ENCODE results near the gene METTL24.
"Not testable (repeated sequence)": the region's sequence is repeated elsewhere in the genome, so short reads cannot be mapped to it uniquely, and the experiment has no call there.

The METTL24 gene

GRCh38 chr6:110315207-110315868 lies 42.8 kb downstream of the METTL24 start:
- no peak for DNase-seq (ENCODE audit: low read depth)

- no peak for DNase-seq (ENCODE audit: low read depth)
Measured at GRCh38 chr6:110310861-110311446, 47.2 kb downstream of the METTL24 start.

GRCh38 chr6:110309432-110309831 lies 48.7 kb downstream of the METTL24 start:
- DNase-seq (ENCODE audit: low read depth), result not testable (repeated sequence)

- no peak for DNase-seq (ENCODE audit: low read depth)
Measured at GRCh38 chr6:110307368-110307767, 50.8 kb downstream of the METTL24 start.

GRCh38 chr6:110305832-110306231 lies 52.3 kb downstream of the METTL24 start:
- not testable (repeated sequence) for DNase-seq (ENCODE audit: low read depth)

GRCh38 chr6:110303692-110304091 lies 54.5 kb downstream of the METTL24 start:
- not testable (repeated sequence) for DNase-seq (ENCODE audit: low read depth)

- no peak for DNase-seq (ENCODE audit: low read depth)
Measured at GRCh38 chr6:110298916-110299315, 59.2 kb downstream of the METTL24 start.

GRCh38 chr6:110298411-110298810 lies 59.7 kb downstream of the METTL24 start:
- DNase-seq (ENCODE audit: low read depth), result no peak

- no peak for DNase-seq (ENCODE audit: low read depth)
Measured at GRCh38 chr6:110296241-110297025, 61.7 kb downstream of the METTL24 start.

GRCh38 chr6:110295451-110296165 lies 62.5 kb downstream of the METTL24 start:
- DNase-seq (ENCODE audit: low read depth), result no peak

GRCh38 chr6:110287462-110288341 lies 70.4 kb downstream of the METTL24 start:
- DNase-seq (ENCODE audit: low read depth), result no peak

GRCh38 chr6:110285306-110286060 lies 72.7 kb downstream of the METTL24 start:
- DNase-seq (ENCODE audit: low read depth), result no peak

GRCh38 chr6:110284855-110285254 lies 73.3 kb downstream of the METTL24 start:
- DNase-seq (ENCODE audit: low read depth), result no peak

- DNase-seq (ENCODE audit: low read depth), result no peak
Measured at GRCh38 chr6:110283657-110284056, 74.5 kb downstream of the METTL24 start.

- no peak for DNase-seq (ENCODE audit: low read depth)
Measured at GRCh38 chr6:110282412-110282811, 75.7 kb downstream of the METTL24 start.

GRCh38 chr6:110277100-110277665 lies 81.0 kb downstream of the METTL24 start:
- DNase-seq (ENCODE audit: low read depth), result no peak

- not testable (repeated sequence) for DNase-seq (ENCODE audit: low read depth)
Measured at GRCh38 chr6:110272781-110273180, 85.4 kb downstream of the METTL24 start.

GRCh38 chr6:110271732-110272022 lies 86.5 kb downstream of the METTL24 start:
- no peak for DNase-seq (ENCODE audit: low read depth)

GRCh38 chr6:110270165-110270564 lies 88.0 kb downstream of the METTL24 start:
- DNase-seq (ENCODE audit: low read depth), result no peak

GRCh38 chr6:110269623-110270022 lies 88.5 kb downstream of the METTL24 start:
- DNase-seq (ENCODE audit: low read depth), result no peak

GRCh38 chr6:110266996-110267395 lies 91.2 kb downstream of the METTL24 start:
- no peak for DNase-seq (ENCODE audit: low read depth)

Measured in HS-27A (cell line).